ENCODE results near the gene RASA3. TPM values are rescaled to one million over a fixed set of nuclear protein-coding genes. Genes with fewer than 3 reads are reported as not detected.
"Not testable (repeated sequence)": the region's sequence is repeated elsewhere in the genome, so short reads cannot be mapped to it uniquely, and the experiment has no call there.

Gene RASA3
- total RNA-seq, 1 donor from 2014 or later, result 41.1 TPM

- Histone ChIP-seq H3K27me3 (ENCODE audit: insufficient read depth, low read length) (no peaks in the 10 kb centered on the region), H3K4me1 (ENCODE audit: insufficient read depth, low read length) (peaks cover 59% of the 10 kb centered on the region), H3K79me2 (ENCODE audit: insufficient read depth, low read length) (peaks cover 93% of the 10 kb centered on the region), H3K27ac (ENCODE audit: low read depth, low read length) (peak overlapping the region; percentile 98), H3K4me2 (ENCODE audit: low read length) (peak overlapping the region; percentile 100), H4K20me1 (ENCODE audit: insufficient read depth, low read length) (peaks cover 67% of the 10 kb centered on the region), H3K4me3 (ENCODE audit: insufficient read depth, low read depth, low read length) (no peak overlapping the region), H3K36me3 (ENCODE audit: insufficient read depth, low read length) (no peaks in the 10 kb centered on the region), H3K9ac (ENCODE audit: low read length) (peak overlapping the region; percentile 98), H2AFZ (ENCODE audit: low read depth, low read length) (no peak overlapping the region), H3K9me3 (ENCODE audit: insufficient read depth, low read depth, low read length) (no peaks in the 10 kb centered on the region)
- peaks cover 12% of the 10 kb centered on the region for H3K36me3 Mint-ChIP-seq (ENCODE audit: low read depth, unreplicated experiment)
- DNase-seq (ENCODE audit: low read depth) (no peak), FAIRE-seq (no peak)
- H3K9me3 Mint-ChIP-seq (ENCODE audit: unreplicated experiment), result no peaks in the 10 kb centered on the region
- TF ChIP-seq CTCF (IDR thresholded peaks at IDR 0.05; ENCODE audit: insufficient read depth, low read depth, low read length), result no peak
- no peak for TF ChIP-seq EZH2 (IDR thresholded peaks at IDR 0.05; ENCODE audit: insufficient read depth, low read length)
- H3K4me3 Mint-ChIP-seq (ENCODE audit: unreplicated experiment), result peak overlapping the region; percentile 57
- H3K27me3 Mint-ChIP-seq (ENCODE audit: low read depth, unreplicated experiment), result no peaks in the 10 kb centered on the region
- peaks cover 51% of the 10 kb centered on the region for H3K4me1 Mint-ChIP-seq (ENCODE audit: low read depth, unreplicated experiment)
- H3K27ac Mint-ChIP-seq (ENCODE audit: unreplicated experiment), result no peak overlapping the region
Measured at GRCh38 chr13:114127473-114128347, 4.7 kb downstream of the RASA3 start.

GRCh38 chr13:114126789-114127472, 5.5 kb downstream of the RASA3 start:
- Histone ChIP-seq H3K9me3 (ENCODE audit: insufficient read depth, low read depth, low read length) (no peaks in the 10 kb centered on the region), H3K79me2 (ENCODE audit: insufficient read depth, low read length) (peaks cover 97% of the 10 kb centered on the region), H3K27me3 (ENCODE audit: insufficient read depth, low read length) (no peaks in the 10 kb centered on the region), H3K4me3 (ENCODE audit: insufficient read depth, low read depth, low read length) (no peak overlapping the region), H3K36me3 (ENCODE audit: insufficient read depth, low read length) (no peaks in the 10 kb centered on the region), H2AFZ (ENCODE audit: low read depth, low read length) (no peak overlapping the region), H3K9ac (ENCODE audit: low read length) (peak overlapping the region; percentile 98), H3K4me1 (ENCODE audit: insufficient read depth, low read length) (peaks cover 63% of the 10 kb centered on the region), H4K20me1 (ENCODE audit: insufficient read depth, low read length) (peaks cover 71% of the 10 kb centered on the region), H3K4me2 (ENCODE audit: low read length) (peak overlapping the region; percentile 100), H3K27ac (ENCODE audit: low read depth, low read length) (no peak overlapping the region)
- TF ChIP-seq CTCF (IDR thresholded peaks at IDR 0.05; ENCODE audit: insufficient read depth, low read depth, low read length), result no peak
- no peak for TF ChIP-seq EZH2 (IDR thresholded peaks at IDR 0.05; ENCODE audit: insufficient read depth, low read length)
- peaks cover 51% of the 10 kb centered on the region for H3K4me1 Mint-ChIP-seq (ENCODE audit: low read depth, unreplicated experiment)
- H3K9me3 Mint-ChIP-seq (ENCODE audit: unreplicated experiment), result no peaks in the 10 kb centered on the region
- H3K27me3 Mint-ChIP-seq (ENCODE audit: low read depth, unreplicated experiment), result no peaks in the 10 kb centered on the region
- no peak overlapping the region for H3K27ac Mint-ChIP-seq (ENCODE audit: unreplicated experiment)
- peak overlapping the region; percentile 42 for H3K4me3 Mint-ChIP-seq (ENCODE audit: unreplicated experiment)
- DNase-seq (ENCODE audit: low read depth) (no peak), FAIRE-seq (no peak)
- peaks cover 12% of the 10 kb centered on the region for H3K36me3 Mint-ChIP-seq (ENCODE audit: low read depth, unreplicated experiment)

- H3K4me3 ChIP-seq (ENCODE audit: insufficient read depth, low read depth, low read length); H3K27me3 ChIP-seq (ENCODE audit: insufficient read depth, low read length); H3K9me3 Mint-ChIP-seq (ENCODE audit: unreplicated experiment); H3K36me3 ChIP-seq (ENCODE audit: insufficient read depth, low read length); DNase-seq (ENCODE audit: low read depth); H3K27me3 Mint-ChIP-seq (ENCODE audit: low read depth, unreplicated experiment); H3K27ac Mint-ChIP-seq (ENCODE audit: unreplicated experiment); H3K4me2 ChIP-seq (ENCODE audit: low read length); FAIRE-seq; H3K9me3 ChIP-seq (ENCODE audit: insufficient read depth, low read depth, low read length); H2AFZ ChIP-seq (ENCODE audit: low read depth, low read length); H3K9ac ChIP-seq (ENCODE audit: low read length); H3K4me3 Mint-ChIP-seq (ENCODE audit: unreplicated experiment); H3K27ac ChIP-seq (ENCODE audit: low read depth, low read length): not testable (repeated sequence)
- Mint-ChIP-seq H3K4me1 (ENCODE audit: low read depth, unreplicated experiment) (peaks cover 57% of the 10 kb centered on the region), H3K36me3 (ENCODE audit: low read depth, unreplicated experiment) (peaks cover 12% of the 10 kb centered on the region)
- Histone ChIP-seq H3K79me2 (ENCODE audit: insufficient read depth, low read length) (peaks cover 98% of the 10 kb centered on the region), H3K4me1 (ENCODE audit: insufficient read depth, low read length) (peaks cover 70% of the 10 kb centered on the region), H4K20me1 (ENCODE audit: insufficient read depth, low read length) (peaks cover 70% of the 10 kb centered on the region)
Measured at GRCh38 chr13:114126086-114126485, 6.3 kb downstream of the RASA3 start.

All from astrocyte (in vitro differentiated cells and primary cell).